Activated naive CD8-positive, alpha-beta T cell treated with anti-CD3 and anti-CD28 coated beads, Interleukin-2, amount 50 U/mL, for 24 hours (primary cell): Measurements from ENCODE around the gene KBTBD8.
A peak's percentile ranks its signal among the peaks of the same experiment; 100 is the strongest.

Source experiments
- ATAC-seq: fragments of 150-1000 bp; cut with Tn5 transposase; one replicate; pipeline ENCODE4 v1.10.0; 2021
- DNase-seq: peaks from one replicate; pipeline ENCODE4 v3.0.0; 2021
- H3K27ac Mint-ChIP-seq: one replicate; pipeline ENCODE4 v1.8.0; 2021; ENCODE audit warnings: mild to moderate bottlenecking, mixed read lengths
- H3K27me3 Mint-ChIP-seq: one replicate; pipeline ENCODE4 v1.8.0; 2021; ENCODE audit warnings: mixed read lengths
- H3K36me3 Mint-ChIP-seq: one replicate; pipeline ENCODE4 v1.8.0; 2021; ENCODE audit warnings: low read depth, mixed read lengths
- H3K4me1 Mint-ChIP-seq: one replicate; pipeline ENCODE4 v1.8.0; 2021; ENCODE audit warnings: mixed read lengths
- H3K4me3 Mint-ChIP-seq: one replicate; pipeline ENCODE4 v1.8.0; 2021; ENCODE audit warnings: mild to moderate bottlenecking, moderate library complexity, mixed read lengths
- H3K9me3 Mint-ChIP-seq: one replicate; pipeline ENCODE4 v1.8.0; 2021; ENCODE audit warnings: mixed read lengths

KBTBD8 gene

GRCh38 chr3:66998113-66998903 lies at the start of gene KBTBD8:
TSS of gene KBTBD8 (plus strand) at chr3:66998307. CDS start at chr3:66998356, 49 bp downstream.
- no peaks in the 10 kb centered on the region for H3K9me3 Mint-ChIP-seq
- peak; percentile 95 for ATAC-seq
- peaks cover 38% of the 10 kb centered on the region for H3K4me1 Mint-ChIP-seq
- H3K27ac Mint-ChIP-seq: peak within 1 kb of the TSS; percentile 82
- DNase-seq: peak; percentile 47
- peaks cover 17% of the 10 kb centered on the region for H3K36me3 Mint-ChIP-seq
- peak within 1 kb of the TSS; percentile 88 for H3K4me3 Mint-ChIP-seq
- H3K27me3 Mint-ChIP-seq: peaks cover 15% of the 10 kb centered on the region

GRCh38 chr3:66948838-66949237 lies 49.3 kb upstream of the KBTBD8 start:
- no peak for DNase-seq
- Mint-ChIP-seq H3K4me1 (no peaks in the 10 kb centered on the region), H3K9me3 (no peaks in the 10 kb centered on the region), H3K27ac (no peak overlapping the region), H3K36me3 (no peaks in the 10 kb centered on the region), H3K27me3 (peaks cover 4% of the 10 kb centered on the region), H3K4me3 (no peak overlapping the region)
- ATAC-seq: no peak

- no peak for ATAC-seq
Observed at GRCh38 chr3:66949898-66950297, 48.2 kb upstream of the KBTBD8 start.

GRCh38 chr3:66952357-66952756 lies 45.8 kb upstream of the KBTBD8 start:
- Mint-ChIP-seq H3K4me1 (no peaks in the 10 kb centered on the region), H3K27me3 (peaks cover 2% of the 10 kb centered on the region), H3K27ac (no peak overlapping the region), H3K4me3 (no peak overlapping the region), H3K36me3 (no peaks in the 10 kb centered on the region), H3K9me3 (no peaks in the 10 kb centered on the region)
- DNase-seq (no peak), ATAC-seq (no peak)

More at GRCh38 chr3:66949898-66950297, 48.2 kb upstream of the KBTBD8 start:
- Mint-ChIP-seq H3K36me3 (no peaks in the 10 kb centered on the region), H3K4me3 (no peak overlapping the region), H3K27me3 (peaks cover 2% of the 10 kb centered on the region), H3K9me3 (no peaks in the 10 kb centered on the region), H3K4me1 (no peaks in the 10 kb centered on the region), H3K27ac (no peak overlapping the region)
- no peak for DNase-seq

GRCh38 chr3:66953934-66954445 lies 44.1 kb upstream of the KBTBD8 start:
- H3K36me3 Mint-ChIP-seq: no peaks in the 10 kb centered on the region
- ATAC-seq (no peak), DNase-seq (no peak)
- H3K9me3 Mint-ChIP-seq: no peaks in the 10 kb centered on the region
- H3K4me3 Mint-ChIP-seq: no peak overlapping the region
- no peak overlapping the region for H3K27ac Mint-ChIP-seq
- peaks cover 2% of the 10 kb centered on the region for H3K27me3 Mint-ChIP-seq
- H3K4me1 Mint-ChIP-seq: no peaks in the 10 kb centered on the region

- no peak overlapping the region for H3K4me3 Mint-ChIP-seq
- H3K4me1 Mint-ChIP-seq: no peaks in the 10 kb centered on the region
Observed at GRCh38 chr3:66956742-66957141, 41.4 kb upstream of the KBTBD8 start.

GRCh38 chr3:66957367-66957766 lies 40.7 kb upstream of the KBTBD8 start:
- peaks cover 3% of the 10 kb centered on the region for H3K27me3 Mint-ChIP-seq
- H3K27ac Mint-ChIP-seq: no peak overlapping the region
- ATAC-seq (no peak), DNase-seq (no peak)
- no peaks in the 10 kb centered on the region for H3K9me3 Mint-ChIP-seq
- H3K36me3 Mint-ChIP-seq: no peaks in the 10 kb centered on the region
- H3K4me3 Mint-ChIP-seq: no peak overlapping the region
- H3K4me1 Mint-ChIP-seq: no peaks in the 10 kb centered on the region

More at GRCh38 chr3:66956742-66957141, 41.4 kb upstream of the KBTBD8 start:
- DNase-seq (no peak), ATAC-seq (no peak)
- H3K9me3 Mint-ChIP-seq: no peaks in the 10 kb centered on the region
- no peaks in the 10 kb centered on the region for H3K27me3 Mint-ChIP-seq
- H3K27ac Mint-ChIP-seq: no peak overlapping the region
- no peaks in the 10 kb centered on the region for H3K36me3 Mint-ChIP-seq

GRCh38 chr3:66958067-66958466 lies 40.0 kb upstream of the KBTBD8 start:
- H3K9me3 Mint-ChIP-seq: no peaks in the 10 kb centered on the region
- H3K36me3 Mint-ChIP-seq: no peaks in the 10 kb centered on the region
- H3K27ac Mint-ChIP-seq: no peak overlapping the region
- no peaks in the 10 kb centered on the region for H3K4me1 Mint-ChIP-seq
- ATAC-seq (no peak), DNase-seq (no peak)
- no peak overlapping the region for H3K4me3 Mint-ChIP-seq
- H3K27me3 Mint-ChIP-seq: peaks cover 3% of the 10 kb centered on the region

GRCh38 chr3:66962664-66963063 lies 35.4 kb upstream of the KBTBD8 start:
- no peaks in the 10 kb centered on the region for H3K9me3 Mint-ChIP-seq
- no peak for ATAC-seq
- DNase-seq: no peak
- peaks cover 3% of the 10 kb centered on the region for H3K27me3 Mint-ChIP-seq
- H3K27ac Mint-ChIP-seq: no peak overlapping the region
- H3K36me3 Mint-ChIP-seq: no peaks in the 10 kb centered on the region
- no peak overlapping the region for H3K4me3 Mint-ChIP-seq
- no peaks in the 10 kb centered on the region for H3K4me1 Mint-ChIP-seq

- H3K27me3 Mint-ChIP-seq: no peaks in the 10 kb centered on the region
- H3K27ac Mint-ChIP-seq: no peak overlapping the region
- no peaks in the 10 kb centered on the region for H3K9me3 Mint-ChIP-seq
- peak overlapping the region; percentile 45 for H3K4me3 Mint-ChIP-seq
- no peak for DNase-seq
- peaks cover 12% of the 10 kb centered on the region for H3K4me1 Mint-ChIP-seq
- no peaks in the 10 kb centered on the region for H3K36me3 Mint-ChIP-seq
- ATAC-seq: no peak
Observed at GRCh38 chr3:66971245-66971644, 26.9 kb upstream of the KBTBD8 start.

- DNase-seq (peak; percentile 69), ATAC-seq (peak; percentile 96)
- Mint-ChIP-seq H3K27me3 (no peaks in the 10 kb centered on the region), H3K4me3 (peak overlapping the region; percentile 45), H3K4me1 (peaks cover 12% of the 10 kb centered on the region), H3K36me3 (no peaks in the 10 kb centered on the region), H3K9me3 (no peaks in the 10 kb centered on the region), H3K27ac (peak overlapping the region; percentile 66)
Observed at GRCh38 chr3:66971891-66972551, 26.1 kb upstream of the KBTBD8 start.

GRCh38 chr3:66980791-66981190 lies 17.3 kb upstream of the KBTBD8 start:
- Mint-ChIP-seq H3K36me3 (no peaks in the 10 kb centered on the region), H3K4me1 (no peaks in the 10 kb centered on the region), H3K27ac (no peak overlapping the region), H3K27me3 (peaks cover 6% of the 10 kb centered on the region), H3K4me3 (no peak overlapping the region), H3K9me3 (no peaks in the 10 kb centered on the region)
- DNase-seq: no peak
- no peak for ATAC-seq

GRCh38 chr3:66983101-66983500 lies 15.0 kb upstream of the KBTBD8 start:
- Mint-ChIP-seq H3K9me3 (no peaks in the 10 kb centered on the region), H3K36me3 (no peaks in the 10 kb centered on the region), H3K27ac (no peak overlapping the region), H3K4me1 (no peaks in the 10 kb centered on the region), H3K27me3 (peaks cover 6% of the 10 kb centered on the region), H3K4me3 (no peak overlapping the region)
- no peak for ATAC-seq
- DNase-seq: no peak

GRCh38 chr3:66985336-66985920 lies 12.7 kb upstream of the KBTBD8 start:
- peaks cover 6% of the 10 kb centered on the region for H3K27me3 Mint-ChIP-seq
- H3K4me1 Mint-ChIP-seq: peaks cover 4% of the 10 kb centered on the region
- no peak overlapping the region for H3K4me3 Mint-ChIP-seq
- H3K9me3 Mint-ChIP-seq: no peaks in the 10 kb centered on the region
- H3K36me3 Mint-ChIP-seq: no peaks in the 10 kb centered on the region
- ATAC-seq (no peak), DNase-seq (no peak)
- no peak overlapping the region for H3K27ac Mint-ChIP-seq

GRCh38 chr3:66986406-66986805 lies 11.7 kb upstream of the KBTBD8 start:
- Mint-ChIP-seq H3K27me3 (peaks cover 6% of the 10 kb centered on the region), H3K27ac (no peak overlapping the region), H3K4me3 (no peak overlapping the region), H3K4me1 (peaks cover 4% of the 10 kb centered on the region), H3K9me3 (no peaks in the 10 kb centered on the region), H3K36me3 (no peaks in the 10 kb centered on the region)
- DNase-seq (no peak), ATAC-seq (no peak)
